Endothelial cell of umbilical vein (primary cell): ENCODE measurements around the gene NME7. TPM values are rescaled to one million over a fixed set of nuclear protein-coding genes. Genes with fewer than 3 reads are reported as not detected.

ENCODE experiments used
- BruUV-seq: library from RNA; stranded (reverse); fragments of 400-500 nt; replicated peaks from 2 replicates; lab custom pipeline; 2021; lab: Mats Ljungman, UMichigan
- CTCF ChIA-PET: fragments of 300-600, 350-600 bp; sonication (Branson Sonifier 250); formaldehyde crosslinking; loops from one replicate; lab custom pipeline; 2021; ENCODE audit warnings: antibody characterized with exemption, inconsistent platforms; lab: Charles Lee
- POLR2A ChIA-PET: fragments of 300-600, 350-600 bp; sonication (Branson Sonifier 250); formaldehyde crosslinking; loops from one replicate; lab custom pipeline; 2021; ENCODE audit warnings: antibody characterized with exemption, inconsistent platforms; lab: Charles Lee
- DNase-seq: peaks from one replicate; pipeline ENCODE4 v3.0.0-alpha.2; 2011; ENCODE audit warnings: low read depth, low spot score
- FAIRE-seq: peaks from 2 replicates; lab custom pipeline; 2011; peaks lifted over from hg19 to GRCh38; lab: Jason Lieb, UNC
- H2AFZ ChIP-seq: 2 replicates; pipeline ENCODE4 v1.6.0; 2012; ENCODE audit warnings: low read depth, low read length, control low read depth, inconsistent platforms
- H3K27ac ChIP-seq: 2 replicates; pipeline ENCODE4 v1.5.1; 2011; ENCODE audit warnings: low read depth, mild to moderate bottlenecking, control low read depth, low read length, moderate library complexity; ENCODE audit not compliant: insufficient read depth
- H3K27me3 ChIP-seq, 2 experiments: 2 replicates each; pipeline versions ENCODE4 v1.6.0 to v1.6.1; 2011; ENCODE audit warnings: low read length in 2 of 2, mixed read lengths in 1 of 2; ENCODE audit not compliant: control insufficient read depth in 2 of 2, insufficient read depth in 2 of 2
- H3K36me3 ChIP-seq, 2 experiments: 2 replicates in 1 of 2; 3 replicates in 1 of 2; pipeline ENCODE4 v1.5.1; 2011; ENCODE audit warnings: low read length in 2 of 2, mild to moderate bottlenecking in 1 of 2, moderate library complexity in 1 of 2; ENCODE audit not compliant: control insufficient read depth in 2 of 2, insufficient read depth in 2 of 2; ENCODE audit errors: extremely low read depth in 1 of 2
- H3K4me1 ChIP-seq: 3 replicates; pipeline ENCODE4 v1.5.1; 2011; ENCODE audit warnings: mild to moderate bottlenecking, low read length; ENCODE audit not compliant: control insufficient read depth, insufficient read depth; ENCODE audit errors: extremely low read depth
- H3K4me2 ChIP-seq: 2 replicates; pipeline ENCODE4 v1.6.1; 2011; ENCODE audit warnings: low read length, control low read depth, mixed read lengths; ENCODE audit not compliant: insufficient read depth
- H3K4me3 ChIP-seq, 3 experiments: fragments of 200-600 bp in 1 of 3; sonication (generic), shearing (Covaris generic) in 1 of 3; replicated peaks in 1 of 3; 2 replicates each; pipeline ENCODE4 v1.5.1; 2011 to 2016; ENCODE audit warnings: control low read depth in 3 of 3, low read length in 3 of 3, mild to moderate bottlenecking in 2 of 3, inconsistent platforms in 1 of 3, low read depth in 1 of 3, moderate library complexity in 1 of 3; ENCODE audit not compliant: insufficient read depth in 1 of 3
- H3K79me2 ChIP-seq: 2 replicates; pipeline ENCODE4 v1.6.0; 2012; ENCODE audit warnings: low read length, inconsistent platforms; ENCODE audit not compliant: control insufficient read depth, insufficient read depth
- H3K9ac ChIP-seq: replicated peaks from 2 replicates; pipeline ENCODE3; 2011; ENCODE audit warnings: low read length, control low read depth; ENCODE audit not compliant: insufficient read depth; ENCODE audit errors: extremely low read depth
- H3K9me1 ChIP-seq: replicated peaks from 3 replicates; pipeline ENCODE4 v1.6.0; 2011; ENCODE audit warnings: mild to moderate bottlenecking, low read length; ENCODE audit not compliant: control insufficient read depth, insufficient read depth; ENCODE audit errors: extremely low read depth
- H3K9me3 ChIP-seq: replicated peaks from 2 replicates; pipeline ENCODE4 v1.5.1; 2012; ENCODE audit warnings: low read length, inconsistent platforms; ENCODE audit not compliant: control insufficient read depth, insufficient read depth
- H4K20me1 ChIP-seq: replicated peaks from 2 replicates; pipeline ENCODE3; 2011; ENCODE audit warnings: mild to moderate bottlenecking, low read length; ENCODE audit not compliant: control insufficient read depth, insufficient read depth; ENCODE audit errors: extremely low read depth
- EZH2 ChIP-seq: IDR thresholded peaks from 2 replicates; pipeline ENCODE4 v1.6.1; 2012; ENCODE audit warnings: borderline replicate concordance, low read depth, mild to moderate bottlenecking, moderate library complexity, low read length, inconsistent platforms; ENCODE audit not compliant: severe bottlenecking
- FOS ChIP-seq: IDR thresholded peaks from 2 replicates; pipeline ENCODE4 v1.6.1; 2011; ENCODE audit warnings: mild to moderate bottlenecking, low read length, moderate library complexity, borderline replicate concordance; ENCODE audit not compliant: insufficient read depth
- GATA2 ChIP-seq: IDR thresholded peaks from 2 replicates; pipeline ENCODE4 v1.7.0; 2011; ENCODE audit warnings: low read depth, mild to moderate bottlenecking, moderate library complexity, mixed read lengths, low read length; ENCODE audit not compliant: insufficient read length, insufficient read depth
- JUN ChIP-seq: IDR thresholded peaks from 2 replicates; pipeline ENCODE4 v1.6.1; 2011; ENCODE audit warnings: borderline replicate concordance, low read depth; ENCODE audit not compliant: insufficient read length, insufficient read depth
- MYC ChIP-seq: IDR thresholded peaks from one replicate; pipeline ENCODE4 v1.6.1; 2011; ENCODE audit warnings: mild to moderate bottlenecking, low read depth, low read length
- POLR2A ChIP-seq: IDR thresholded peaks from 2 replicates; pipeline ENCODE4 v1.6.1; 2012; ENCODE audit warnings: low read depth, mild to moderate bottlenecking, control low read depth, low read length
- POLR2AphosphoS5 ChIP-seq: IDR thresholded peaks from 2 replicates; pipeline ENCODE4 v1.6.1; 2012; ENCODE audit warnings: low read depth, mild to moderate bottlenecking, control low read depth, low read length, moderate library complexity; ENCODE audit not compliant: insufficient read depth
- dilution Hi-C: fragments of 300-500 bp; cut with MboI; formaldehyde crosslinking; loops from one replicate; pipeline ENCODE4 v1.15.0; 2019; ENCODE audit warnings: low sequenced_read_pairs; ENCODE audit not compliant: extremely low pct_ligation_motif_present
- intact Hi-C: fragments of 100-400 bp; cut with micrococcal nuclease; formaldehyde crosslinking; loops from one replicate; pipeline ENCODE4 v1.10.0; 2022
- polyA plus RNA-seq, 4 experiments: library from polyadenylated mRNA; depleted of rRNA in 3 of 4; stranded (reverse) in 3 of 4; unstranded in 1 of 4; fragments of >200 nt; gene quantifications; 2 replicates each; pipeline versions ENCODE4 v1.2.1 to v1.2.3, GENCODE V29; 2011 to 2012; ENCODE audit warnings: missing spikeins in 1 of 4
- total RNA-seq: library from RNA; stranded (reverse); gene quantifications from 2 replicates; pipeline ENCODE4 v1.2.3, GENCODE V29; 2021
- TF ChIP-seq, protein P1 (sequence below): IDR thresholded peaks from 2 replicates; pipeline ENCODE4 v1.6.1; 2011; ENCODE audit not compliant: insufficient read depth, insufficient read length
- TF ChIP-seq, protein P2 (sequence below), 2 donors: IDR thresholded peaks; 1 replicate in 1 of 2; 2 replicates in 1 of 2; pipeline ENCODE4 v1.5.1; 2011; ENCODE audit warnings: low read length in 2 of 2, mild to moderate bottlenecking in 2 of 2, moderate library complexity in 2 of 2, control low read depth in 1 of 2, inconsistent platforms in 1 of 2, low read depth in 1 of 2; ENCODE audit not compliant: insufficient read depth in 1 of 2; ENCODE audit errors: extremely low read depth in 1 of 2

Gene NME7
- total and polyA plus RNA-seq, 2 donors (not counting 3 experiments of a cell fraction or from before 2014, with no cell fraction given) = 16.5 to 25.3 TPM

DNA sequence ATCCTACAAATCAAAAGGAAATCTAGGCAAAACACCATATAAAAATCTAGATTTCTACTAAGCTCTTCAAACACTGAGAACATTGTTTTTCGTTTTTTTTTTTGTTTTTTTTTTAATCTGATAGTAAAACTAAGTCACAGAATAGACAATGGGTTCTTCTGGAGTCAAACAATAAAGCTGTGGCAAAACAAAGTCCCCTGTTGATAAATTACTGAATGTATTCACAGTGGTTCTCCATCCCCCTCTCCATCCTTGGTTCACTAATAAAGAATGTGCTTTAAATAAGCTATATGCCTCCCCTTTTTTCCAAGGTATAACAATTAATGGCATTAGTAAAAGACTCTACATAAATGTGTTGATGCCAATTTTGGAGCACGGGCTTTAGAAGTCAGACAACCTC lies 277.8 kb downstream of the NME7 start:
- DNase-seq (no peak), FAIRE-seq (no peak)
- no peaks in the 10 kb centered on the region for H3K36me3 ChIP-seq
- no peak overlapping the region for H2AFZ ChIP-seq
- no peaks in the 10 kb centered on the region for H3K79me2 ChIP-seq
- H3K4me3 ChIP-seq = no peak overlapping the region
- H3K9ac ChIP-seq = no peak overlapping the region
- H3K9me1 ChIP-seq = no peaks in the 10 kb centered on the region
- no peaks in the 10 kb centered on the region for H3K9me3 ChIP-seq
- dilution Hi-C loops (no loop called here), intact Hi-C loops (no loop called here)
- no peaks in the 10 kb centered on the region for H3K4me1 ChIP-seq
- ChIA-PET POLR2A (no interaction called here), CTCF (interaction anchor here (0.6 to 2.2 kb wide), 4 partner anchors 11 to 258 kb away, joined by 3 to 9 read pairs (median 4); no protein-coding TSS in a partner anchor)
- no peaks in the 10 kb centered on the region for H4K20me1 ChIP-seq
- BruUV-seq = no TSS peak
- no peak overlapping the region for H3K27ac ChIP-seq
- H3K4me2 ChIP-seq = no peak overlapping the region
- no peak for TF ChIP-seq MYC
- no peak for TF ChIP-seq EZH2
- TF ChIP-seq, protein P1, sequence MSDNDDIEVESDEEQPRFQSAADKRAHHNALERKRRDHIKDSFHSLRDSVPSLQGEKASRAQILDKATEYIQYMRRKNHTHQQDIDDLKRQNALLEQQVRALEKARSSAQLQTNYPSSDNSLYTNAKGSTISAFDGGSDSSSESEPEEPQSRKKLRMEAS = no peak
- TF ChIP-seq POLR2A = no peak
- TF ChIP-seq POLR2AphosphoS5 = no peak
- TF ChIP-seq GATA2 = no peak
- no peak for TF ChIP-seq FOS
- no peak for TF ChIP-seq JUN
- TF ChIP-seq, protein P2, sequence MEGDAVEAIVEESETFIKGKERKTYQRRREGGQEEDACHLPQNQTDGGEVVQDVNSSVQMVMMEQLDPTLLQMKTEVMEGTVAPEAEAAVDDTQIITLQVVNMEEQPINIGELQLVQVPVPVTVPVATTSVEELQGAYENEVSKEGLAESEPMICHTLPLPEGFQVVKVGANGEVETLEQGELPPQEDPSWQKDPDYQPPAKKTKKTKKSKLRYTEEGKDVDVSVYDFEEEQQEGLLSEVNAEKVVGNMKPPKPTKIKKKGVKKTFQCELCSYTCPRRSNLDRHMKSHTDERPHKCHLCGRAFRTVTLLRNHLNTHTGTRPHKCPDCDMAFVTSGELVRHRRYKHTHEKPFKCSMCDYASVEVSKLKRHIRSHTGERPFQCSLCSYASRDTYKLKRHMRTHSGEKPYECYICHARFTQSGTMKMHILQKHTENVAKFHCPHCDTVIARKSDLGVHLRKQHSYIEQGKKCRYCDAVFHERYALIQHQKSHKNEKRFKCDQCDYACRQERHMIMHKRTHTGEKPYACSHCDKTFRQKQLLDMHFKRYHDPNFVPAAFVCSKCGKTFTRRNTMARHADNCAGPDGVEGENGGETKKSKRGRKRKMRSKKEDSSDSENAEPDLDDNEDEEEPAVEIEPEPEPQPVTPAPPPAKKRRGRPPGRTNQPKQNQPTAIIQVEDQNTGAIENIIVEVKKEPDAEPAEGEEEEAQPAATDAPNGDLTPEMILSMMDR (IDR thresholded peaks at IDR 0.05; ENCODE audit: extremely low read depth in 1 of 2, insufficient read depth in 1 of 2, low read depth in 1 of 2, low read length in 2 of 2) = no peak
- H3K27me3 ChIP-seq = peaks cover 0 to 2% of the 10 kb centered on the region in 2 experiments
